HepG2 (cell line): ENCODE data around the gene CMC4.

ENCODE experiments used
- SP1 ChIP-seq, 2 experiments: fragments of 450-650 bp in 1 of 2; sonication (generic) in 1 of 2; formaldehyde crosslinking in 1 of 2; IDR thresholded peaks; 2 replicates each; pipeline versions ENCODE4 v1.4.0 to v1.6.1; 2016 to 2020; ENCODE audit warnings: missing genetic modification reagents in 1 of 2
- ZBTB7A ChIP-seq: sonication (generic); formaldehyde crosslinking; IDR thresholded peaks from 2 replicates; pipeline ENCODE4 v1.8.0; 2022; ENCODE audit warnings: mild to moderate bottlenecking, missing genetic modification reagents
- ZSCAN30 ChIP-seq: sonication (generic); formaldehyde crosslinking; IDR thresholded peaks from 2 replicates; pipeline ENCODE4 v1.5.0; 2020; ENCODE audit warnings: mild to moderate bottlenecking, missing genetic modification reagents
- TF ChIP-seq, protein P1 (sequence below): IDR thresholded peaks from 2 replicates; pipeline ENCODE4 v1.6.1; 2016; ENCODE audit warnings: low read depth
- TF ChIP-seq, protein P2 (sequence below): sonication (generic); formaldehyde crosslinking; IDR thresholded peaks from 2 replicates; pipeline ENCODE4 v1.5.0; 2020; ENCODE audit warnings: mild to moderate bottlenecking, missing genetic modification reagents
- TF ChIP-seq, protein P3 (sequence below): sonication (generic); formaldehyde crosslinking; IDR thresholded peaks from 2 replicates; pipeline ENCODE4 v1.4.0; 2020; ENCODE audit warnings: missing genetic modification reagents, borderline replicate concordance
- TF ChIP-seq, protein P4 (sequence below): sonication (generic); formaldehyde crosslinking; IDR thresholded peaks from 2 replicates; pipeline ENCODE4 v1.4.0; 2020; ENCODE audit warnings: missing genetic modification reagents
- TF ChIP-seq, protein P5 (sequence below): sonication (generic); formaldehyde crosslinking; IDR thresholded peaks from 2 replicates; pipeline ENCODE4 v1.4.0; 2020; ENCODE audit warnings: missing genetic modification reagents

DNA sequence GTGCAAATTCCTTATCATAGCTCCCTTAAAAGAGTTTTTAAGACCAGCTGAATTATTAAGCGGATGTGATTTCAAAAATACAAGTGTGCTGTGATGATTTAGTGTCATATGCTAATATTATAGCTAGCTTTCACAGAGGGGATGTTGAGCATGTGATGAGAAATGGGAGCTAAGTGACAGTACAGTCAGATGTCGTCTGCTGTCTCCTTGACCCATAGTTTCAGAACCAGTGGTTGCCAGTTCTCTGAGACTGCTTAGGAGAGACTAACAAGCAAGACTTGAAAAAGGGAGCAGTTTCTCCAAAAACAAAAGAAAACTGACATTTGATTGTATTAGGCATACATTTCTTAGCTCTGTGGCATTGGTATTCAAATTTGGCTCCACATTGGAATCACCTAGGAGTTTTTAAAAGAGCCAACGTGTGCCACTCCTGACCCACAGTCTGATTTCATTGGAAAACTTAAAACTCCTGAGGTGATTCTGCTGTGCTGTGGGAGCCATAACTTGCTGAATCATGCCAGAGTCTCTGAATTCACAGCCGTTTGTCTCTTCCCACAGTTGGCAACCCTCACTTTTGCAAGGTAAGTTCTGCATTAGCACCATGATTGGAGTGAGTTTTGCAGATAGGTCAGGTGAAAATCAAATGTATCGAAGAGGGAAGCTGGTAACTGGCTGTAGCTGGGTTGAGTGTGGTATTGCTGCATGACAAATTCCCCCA lies 24.0 kb downstream of the CMC4 start:
- TF ChIP-seq, protein P1, sequence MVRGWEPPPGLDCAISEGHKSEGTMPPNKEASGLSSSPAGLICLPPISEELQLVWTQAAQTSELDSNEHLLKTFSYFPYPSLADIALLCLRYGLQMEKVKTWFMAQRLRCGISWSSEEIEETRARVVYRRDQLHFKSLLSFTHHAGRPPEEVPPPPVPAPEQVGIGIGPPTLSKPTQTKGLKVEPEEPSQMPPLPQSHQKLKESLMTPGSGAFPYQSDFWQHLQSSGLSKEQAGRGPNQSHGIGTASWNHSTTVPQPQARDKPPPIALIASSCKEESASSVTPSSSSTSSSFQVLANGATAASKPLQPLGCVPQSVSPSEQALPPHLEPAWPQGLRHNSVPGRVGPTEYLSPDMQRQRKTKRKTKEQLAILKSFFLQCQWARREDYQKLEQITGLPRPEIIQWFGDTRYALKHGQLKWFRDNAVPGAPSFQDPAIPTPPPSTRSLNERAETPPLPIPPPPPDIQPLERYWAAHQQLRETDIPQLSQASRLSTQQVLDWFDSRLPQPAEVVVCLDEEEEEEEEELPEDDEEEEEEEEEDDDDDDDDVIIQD (CRISPR knock-in tag): no peak
- TF ChIP-seq ZBTB7A (CRISPR knock-in tag) (no peak), ZSCAN30 (CRISPR knock-in tag) (no peak), SP1 (IDR thresholded peaks at IDR 0.05) (no peak), SP1 (CRISPR knock-in tag; IDR thresholded peaks at IDR 0.05) (no peak)
- TF ChIP-seq, protein P2, sequence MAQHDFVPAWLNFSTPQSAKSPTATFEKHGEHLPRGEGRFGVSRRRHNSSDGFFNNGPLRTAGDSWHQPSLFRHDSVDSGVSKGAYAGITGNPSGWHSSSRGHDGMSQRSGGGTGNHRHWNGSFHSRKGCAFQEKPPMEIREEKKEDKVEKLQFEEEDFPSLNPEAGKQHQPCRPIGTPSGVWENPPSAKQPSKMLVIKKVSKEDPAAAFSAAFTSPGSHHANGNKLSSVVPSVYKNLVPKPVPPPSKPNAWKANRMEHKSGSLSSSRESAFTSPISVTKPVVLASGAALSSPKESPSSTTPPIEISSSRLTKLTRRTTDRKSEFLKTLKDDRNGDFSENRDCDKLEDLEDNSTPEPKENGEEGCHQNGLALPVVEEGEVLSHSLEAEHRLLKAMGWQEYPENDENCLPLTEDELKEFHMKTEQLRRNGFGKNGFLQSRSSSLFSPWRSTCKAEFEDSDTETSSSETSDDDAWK (CRISPR knock-in tag): no peak
- TF ChIP-seq, protein P3, sequence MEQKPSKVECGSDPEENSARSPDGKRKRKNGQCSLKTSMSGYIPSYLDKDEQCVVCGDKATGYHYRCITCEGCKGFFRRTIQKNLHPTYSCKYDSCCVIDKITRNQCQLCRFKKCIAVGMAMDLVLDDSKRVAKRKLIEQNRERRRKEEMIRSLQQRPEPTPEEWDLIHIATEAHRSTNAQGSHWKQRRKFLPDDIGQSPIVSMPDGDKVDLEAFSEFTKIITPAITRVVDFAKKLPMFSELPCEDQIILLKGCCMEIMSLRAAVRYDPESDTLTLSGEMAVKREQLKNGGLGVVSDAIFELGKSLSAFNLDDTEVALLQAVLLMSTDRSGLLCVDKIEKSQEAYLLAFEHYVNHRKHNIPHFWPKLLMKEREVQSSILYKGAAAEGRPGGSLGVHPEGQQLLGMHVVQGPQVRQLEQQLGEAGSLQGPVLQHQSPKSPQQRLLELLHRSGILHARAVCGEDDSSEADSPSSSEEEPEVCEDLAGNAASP (CRISPR knock-in tag): no peak
- TF ChIP-seq, protein P4, sequence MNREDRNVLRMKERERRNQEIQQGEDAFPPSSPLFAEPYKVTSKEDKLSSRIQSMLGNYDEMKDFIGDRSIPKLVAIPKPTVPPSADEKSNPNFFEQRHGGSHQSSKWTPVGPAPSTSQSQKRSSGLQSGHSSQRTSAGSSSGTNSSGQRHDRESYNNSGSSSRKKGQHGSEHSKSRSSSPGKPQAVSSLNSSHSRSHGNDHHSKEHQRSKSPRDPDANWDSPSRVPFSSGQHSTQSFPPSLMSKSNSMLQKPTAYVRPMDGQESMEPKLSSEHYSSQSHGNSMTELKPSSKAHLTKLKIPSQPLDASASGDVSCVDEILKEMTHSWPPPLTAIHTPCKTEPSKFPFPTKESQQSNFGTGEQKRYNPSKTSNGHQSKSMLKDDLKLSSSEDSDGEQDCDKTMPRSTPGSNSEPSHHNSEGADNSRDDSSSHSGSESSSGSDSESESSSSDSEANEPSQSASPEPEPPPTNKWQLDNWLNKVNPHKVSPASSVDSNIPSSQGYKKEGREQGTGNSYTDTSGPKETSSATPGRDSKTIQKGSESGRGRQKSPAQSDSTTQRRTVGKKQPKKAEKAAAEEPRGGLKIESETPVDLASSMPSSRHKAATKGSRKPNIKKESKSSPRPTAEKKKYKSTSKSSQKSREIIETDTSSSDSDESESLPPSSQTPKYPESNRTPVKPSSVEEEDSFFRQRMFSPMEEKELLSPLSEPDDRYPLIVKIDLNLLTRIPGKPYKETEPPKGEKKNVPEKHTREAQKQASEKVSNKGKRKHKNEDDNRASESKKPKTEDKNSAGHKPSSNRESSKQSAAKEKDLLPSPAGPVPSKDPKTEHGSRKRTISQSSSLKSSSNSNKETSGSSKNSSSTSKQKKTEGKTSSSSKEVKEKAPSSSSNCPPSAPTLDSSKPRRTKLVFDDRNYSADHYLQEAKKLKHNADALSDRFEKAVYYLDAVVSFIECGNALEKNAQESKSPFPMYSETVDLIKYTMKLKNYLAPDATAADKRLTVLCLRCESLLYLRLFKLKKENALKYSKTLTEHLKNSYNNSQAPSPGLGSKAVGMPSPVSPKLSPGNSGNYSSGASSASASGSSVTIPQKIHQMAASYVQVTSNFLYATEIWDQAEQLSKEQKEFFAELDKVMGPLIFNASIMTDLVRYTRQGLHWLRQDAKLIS (CRISPR knock-in tag): no peak
- TF ChIP-seq, protein P5, sequence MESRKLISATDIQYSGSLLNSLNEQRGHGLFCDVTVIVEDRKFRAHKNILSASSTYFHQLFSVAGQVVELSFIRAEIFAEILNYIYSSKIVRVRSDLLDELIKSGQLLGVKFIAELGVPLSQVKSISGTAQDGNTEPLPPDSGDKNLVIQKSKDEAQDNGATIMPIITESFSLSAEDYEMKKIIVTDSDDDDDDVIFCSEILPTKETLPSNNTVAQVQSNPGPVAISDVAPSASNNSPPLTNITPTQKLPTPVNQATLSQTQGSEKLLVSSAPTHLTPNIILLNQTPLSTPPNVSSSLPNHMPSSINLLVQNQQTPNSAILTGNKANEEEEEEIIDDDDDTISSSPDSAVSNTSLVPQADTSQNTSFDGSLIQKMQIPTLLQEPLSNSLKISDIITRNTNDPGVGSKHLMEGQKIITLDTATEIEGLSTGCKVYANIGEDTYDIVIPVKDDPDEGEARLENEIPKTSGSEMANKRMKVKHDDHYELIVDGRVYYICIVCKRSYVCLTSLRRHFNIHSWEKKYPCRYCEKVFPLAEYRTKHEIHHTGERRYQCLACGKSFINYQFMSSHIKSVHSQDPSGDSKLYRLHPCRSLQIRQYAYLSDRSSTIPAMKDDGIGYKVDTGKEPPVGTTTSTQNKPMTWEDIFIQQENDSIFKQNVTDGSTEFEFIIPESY (CRISPR knock-in tag): no peak
